Measurements from ENCODE around the gene COL2A1.
"Not testable (repeated sequence)": the region's sequence is repeated elsewhere in the genome, so short reads cannot be mapped to it uniquely, and the experiment has no call there.

Gene COL2A1

GRCh38 chr12:47975816-47976215 is 28.5 kb downstream of the COL2A1 start:
- Mint-ChIP-seq H3K27me3 (ENCODE audit: low read depth) (peaks cover 5% of the 10 kb centered on the region), H3K4me1 (ENCODE audit: low read depth) (no peaks in the 10 kb centered on the region), H3K4me3 (no peak overlapping the region), H3K36me3 (ENCODE audit: low read depth) (peaks cover 2% of the 10 kb centered on the region), H3K27ac (no peak overlapping the region), H3K9me3 (no peaks in the 10 kb centered on the region)
- no peak for DNase-seq (ENCODE audit: low spot score)

DNA sequence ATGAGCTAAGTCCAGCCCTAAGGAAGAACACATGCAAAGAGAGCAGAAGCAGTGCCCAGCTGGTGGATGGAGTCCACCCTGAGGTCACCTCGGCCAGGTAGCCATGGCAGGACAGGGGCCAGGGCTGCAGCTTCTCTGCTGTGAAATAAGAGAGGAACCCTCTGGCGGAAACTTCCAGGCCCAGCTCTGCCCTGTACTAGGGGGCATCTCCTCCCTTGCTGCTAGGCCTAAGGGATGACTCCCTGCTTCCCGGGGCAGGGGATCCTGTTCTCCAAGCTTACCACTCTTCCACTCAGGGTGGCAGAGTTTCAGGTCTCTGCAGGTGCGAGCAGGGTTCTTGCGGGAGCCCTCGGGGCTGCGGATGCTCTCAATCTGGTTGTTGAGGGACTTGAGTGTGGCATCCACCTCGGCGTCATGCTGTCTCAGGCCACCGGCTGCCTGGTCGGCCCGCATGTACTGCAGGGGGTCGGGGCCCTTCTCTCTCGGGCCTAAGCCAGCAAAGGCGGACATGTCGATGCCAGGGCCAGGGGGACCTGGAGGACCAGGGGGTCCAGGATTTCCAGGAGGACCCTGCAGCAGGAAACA is 29.1 kb downstream of the COL2A1 start:
- Mint-ChIP-seq H3K4me3 (no peak overlapping the region), H3K9me3 (no peaks in the 10 kb centered on the region), H3K4me1 (ENCODE audit: low read depth) (no peaks in the 10 kb centered on the region), H3K27me3 (ENCODE audit: low read depth) (peaks cover 5% of the 10 kb centered on the region), H3K27ac (no peak overlapping the region), H3K36me3 (ENCODE audit: low read depth) (peaks cover 2% of the 10 kb centered on the region)
- no peak for DNase-seq (ENCODE audit: low spot score)

- peaks cover 6% of the 10 kb centered on the region for H3K36me3 Mint-ChIP-seq (ENCODE audit: low read depth)
- peaks cover 5% of the 10 kb centered on the region for H3K27me3 Mint-ChIP-seq (ENCODE audit: low read depth)
- H3K4me1 Mint-ChIP-seq (ENCODE audit: low read depth): no peaks in the 10 kb centered on the region
- H3K4me3 Mint-ChIP-seq: no peak overlapping the region
- H3K9me3 Mint-ChIP-seq: no peaks in the 10 kb centered on the region
- H3K27ac Mint-ChIP-seq: no peak overlapping the region
- no peak for DNase-seq (ENCODE audit: low spot score)
These were observed 30.4 kb downstream of the COL2A1 start for GRCh38 chr12:47973870-47974269.

DNA sequence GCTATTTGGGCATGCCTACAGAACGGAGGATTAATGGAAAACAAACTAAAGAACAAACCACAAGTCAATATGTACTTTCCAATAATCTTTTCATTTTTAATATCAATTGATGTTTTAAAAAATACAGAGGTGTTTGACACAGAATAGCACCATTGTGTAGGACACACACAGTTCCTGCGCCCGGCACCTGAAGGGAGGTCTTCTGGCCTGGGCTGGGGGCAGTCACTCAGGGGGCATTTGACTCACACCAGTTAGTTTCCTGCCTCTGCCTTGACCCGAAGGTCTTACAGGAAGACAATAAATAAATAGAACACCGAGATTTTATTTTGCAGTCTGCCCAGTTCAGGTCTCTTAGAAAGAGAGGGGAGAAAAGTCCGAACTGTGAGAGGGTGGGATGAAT is 31.4 kb downstream of the COL2A1 start:
- H3K4me1 Mint-ChIP-seq (ENCODE audit: low read depth): no peaks in the 10 kb centered on the region

GRCh38 chr12:47970843-47971242 is 33.4 kb downstream of the COL2A1 start:
- no peaks in the 10 kb centered on the region for H3K9me3 Mint-ChIP-seq
- peaks cover 27% of the 10 kb centered on the region for H3K36me3 Mint-ChIP-seq (ENCODE audit: low read depth)
- no peaks in the 10 kb centered on the region for H3K27me3 Mint-ChIP-seq (ENCODE audit: low read depth)
- DNase-seq (ENCODE audit: low spot score): no peak
- no peak overlapping the region for H3K4me3 Mint-ChIP-seq
- H3K4me1 Mint-ChIP-seq (ENCODE audit: low read depth): peaks cover 9% of the 10 kb centered on the region
- no peak overlapping the region for H3K27ac Mint-ChIP-seq

More for the DNA sequence above, 31.4 kb downstream of the COL2A1 start:
- H3K27me3 Mint-ChIP-seq (ENCODE audit: low read depth): peaks cover 5% of the 10 kb centered on the region
- H3K4me3 Mint-ChIP-seq: no peak overlapping the region
- H3K36me3 Mint-ChIP-seq (ENCODE audit: low read depth): peaks cover 10% of the 10 kb centered on the region
- H3K27ac Mint-ChIP-seq: no peak overlapping the region
- no peak for DNase-seq (ENCODE audit: low spot score)
- H3K9me3 Mint-ChIP-seq: no peaks in the 10 kb centered on the region

DNA sequence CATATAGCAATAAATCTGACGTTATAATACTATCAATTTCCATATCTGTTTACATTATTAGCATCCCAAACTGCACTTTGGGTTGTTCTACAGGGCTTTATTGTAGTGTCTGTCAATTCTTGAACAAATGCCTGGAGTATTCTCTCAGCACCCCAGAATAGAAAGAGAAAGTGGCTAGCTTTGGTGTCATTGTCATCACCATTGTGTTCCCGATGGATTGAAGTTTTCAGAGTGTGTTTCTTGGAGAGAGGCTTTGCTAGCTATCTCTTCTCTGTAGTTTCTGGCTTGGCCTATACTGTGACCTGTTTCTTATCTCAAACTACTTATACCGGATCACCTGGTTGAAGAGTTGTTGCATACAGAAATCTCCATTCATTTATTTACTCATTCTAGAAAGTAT is 34.4 kb downstream of the COL2A1 start:
- Mint-ChIP-seq H3K27ac (no peak overlapping the region), H3K27me3 (ENCODE audit: low read depth) (no peaks in the 10 kb centered on the region), H3K4me1 (ENCODE audit: low read depth) (peaks cover 18% of the 10 kb centered on the region), H3K36me3 (ENCODE audit: low read depth) (peaks cover 35% of the 10 kb centered on the region), H3K4me3 (no peak overlapping the region), H3K9me3 (no peaks in the 10 kb centered on the region)
- DNase-seq (ENCODE audit: low spot score): no peak

- peaks cover 31% of the 10 kb centered on the region for H3K4me1 Mint-ChIP-seq (ENCODE audit: low read depth)
- H3K27me3 Mint-ChIP-seq (ENCODE audit: low read depth): peaks cover 7% of the 10 kb centered on the region
- H3K4me3 Mint-ChIP-seq: no peak overlapping the region
- peaks cover 48% of the 10 kb centered on the region for H3K36me3 Mint-ChIP-seq (ENCODE audit: low read depth)
- DNase-seq (ENCODE audit: low spot score): no peak
- no peaks in the 10 kb centered on the region for H3K9me3 Mint-ChIP-seq
- H3K27ac Mint-ChIP-seq: no peak overlapping the region
These were observed 36.6 kb downstream of the COL2A1 start for GRCh38 chr12:47967461-47968321.

- Mint-ChIP-seq H3K36me3 (ENCODE audit: low read depth) (peaks cover 45% of the 10 kb centered on the region), H3K27ac (no peak overlapping the region)
- no peak for DNase-seq (ENCODE audit: low spot score)
These were observed 38.7 kb downstream of the COL2A1 start for GRCh38 chr12:47965581-47965980.

GRCh38 chr12:47964106-47964728 is 40.1 kb downstream of the COL2A1 start:
- Mint-ChIP-seq H3K4me3 (peak overlapping the region; percentile 99), H3K27ac (peak overlapping the region; percentile 17), H3K27me3 (ENCODE audit: low read depth) (peaks cover 31% of the 10 kb centered on the region), H3K4me1 (ENCODE audit: low read depth) (peaks cover 32% of the 10 kb centered on the region), H3K9me3 (no peaks in the 10 kb centered on the region), H3K36me3 (ENCODE audit: low read depth) (peaks cover 45% of the 10 kb centered on the region)
- peak; percentile 7 for DNase-seq (ENCODE audit: low spot score)

More at GRCh38 chr12:47965581-47965980, 38.7 kb downstream of the COL2A1 start:
- peaks cover 20% of the 10 kb centered on the region for H3K27me3 Mint-ChIP-seq (ENCODE audit: low read depth)
- peak overlapping the region; percentile 99 for H3K4me3 Mint-ChIP-seq
- peaks cover 31% of the 10 kb centered on the region for H3K4me1 Mint-ChIP-seq (ENCODE audit: low read depth)
- no peaks in the 10 kb centered on the region for H3K9me3 Mint-ChIP-seq

DNA sequence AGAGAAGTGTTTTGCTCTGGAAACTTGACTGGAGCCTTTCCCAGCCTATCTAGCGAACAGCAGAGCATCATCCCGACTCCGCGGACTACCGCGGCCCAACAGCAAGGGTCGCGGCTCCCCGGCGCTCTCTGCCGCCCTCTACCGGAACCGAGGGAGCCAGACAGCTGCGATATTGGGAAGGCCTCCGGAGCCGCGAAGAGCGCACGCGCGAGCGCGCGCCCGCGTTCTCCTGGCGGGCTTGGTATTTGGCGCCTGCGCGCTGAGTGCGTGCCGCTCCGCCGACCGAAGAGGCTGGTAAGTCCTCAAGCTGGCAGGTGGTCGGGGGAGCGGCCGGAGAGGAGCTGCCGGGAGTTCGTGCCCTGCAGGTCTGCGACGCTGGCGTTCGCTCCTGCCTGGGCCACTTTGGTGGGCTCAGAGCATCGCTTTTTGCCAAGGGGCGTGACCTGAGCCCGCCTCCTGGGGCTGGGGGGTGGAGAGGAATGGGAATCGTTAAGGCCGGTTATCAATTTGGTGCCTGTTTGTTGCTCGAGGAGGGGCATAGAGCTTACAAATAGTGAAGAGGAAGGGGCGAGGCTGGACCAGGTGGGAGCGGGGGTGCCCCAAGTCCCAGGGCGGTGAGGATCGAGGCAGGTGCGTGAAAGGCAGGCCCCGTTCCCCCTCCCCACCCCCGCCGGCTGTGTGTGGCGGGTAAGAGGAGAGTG is 40.8 kb downstream of the COL2A1 start, which contains the start of gene TMEM106C:
TMEM106C (plus strand) TSS at position 257 of the 701 bp plus-strand sequence. CDS start 641 bp downstream, outside the sequence.
- peak within 1 kb of the TSS; percentile 99 for H3K4me3 Mint-ChIP-seq
- peaks cover under 1% of the 10 kb centered on the region for H3K9me3 Mint-ChIP-seq
- H3K27ac Mint-ChIP-seq: peak within 1 kb of the TSS; percentile 82

DNA sequence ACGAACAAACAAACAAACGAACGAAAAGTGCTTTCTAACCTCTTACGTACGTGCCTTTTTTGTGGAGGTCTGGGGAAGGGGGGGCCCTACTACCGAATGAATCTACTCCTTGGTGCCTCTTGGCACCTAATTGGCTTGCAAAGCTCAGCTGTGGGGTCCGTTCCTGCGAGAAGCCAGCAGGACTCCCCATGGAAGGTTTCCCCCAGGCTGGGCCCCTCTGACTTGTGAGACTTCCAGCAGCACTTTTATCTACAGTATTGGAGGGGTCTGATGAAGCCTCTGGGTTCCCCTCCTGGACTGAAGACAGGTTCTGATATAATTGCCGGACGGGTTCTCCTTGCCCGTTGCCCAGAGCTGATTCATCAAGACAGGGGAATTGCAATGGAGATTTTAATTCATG is 42.1 kb downstream of the COL2A1 start:
- Mint-ChIP-seq H3K27ac (no peak overlapping the region), H3K36me3 (ENCODE audit: low read depth) (peaks cover 33% of the 10 kb centered on the region), H3K27me3 (ENCODE audit: low read depth) (peaks cover 31% of the 10 kb centered on the region), H3K9me3 (peaks cover 3% of the 10 kb centered on the region), H3K4me3 (no peak overlapping the region), H3K4me1 (ENCODE audit: low read depth) (peaks cover 32% of the 10 kb centered on the region)
- no peak for DNase-seq (ENCODE audit: low spot score)

More for the DNA sequence above, 40.8 kb downstream of the COL2A1 start, which contains the start of gene TMEM106C:
- Mint-ChIP-seq H3K27me3 (ENCODE audit: low read depth) (peaks cover 31% of the 10 kb centered on the region), H3K36me3 (ENCODE audit: low read depth) (peaks cover 39% of the 10 kb centered on the region), H3K4me1 (ENCODE audit: low read depth) (peaks cover 32% of the 10 kb centered on the region)
- peak; percentile 92 for DNase-seq (ENCODE audit: low spot score)

DNA sequence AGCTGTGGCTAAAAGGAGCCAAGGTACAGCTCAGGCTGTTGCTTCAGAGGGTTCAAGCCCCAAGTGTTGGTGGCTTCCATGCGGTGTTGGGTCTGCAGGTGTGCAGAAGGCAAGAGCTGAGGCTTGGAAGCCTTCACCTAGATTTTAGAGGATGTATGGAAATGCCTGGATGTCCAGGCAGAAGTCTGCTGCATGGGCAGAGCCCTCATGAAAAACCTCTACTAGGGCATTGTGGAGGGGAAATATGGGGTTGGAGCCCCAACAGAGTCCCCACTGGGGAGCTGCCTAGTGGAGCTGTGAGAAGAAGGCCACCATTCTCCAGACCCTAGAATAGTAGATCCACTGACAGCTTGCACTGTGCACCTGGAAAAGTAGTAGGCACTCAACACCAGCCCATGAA is 46.6 kb downstream of the COL2A1 start:
- H3K36me3 Mint-ChIP-seq (ENCODE audit: low read depth); H3K9me3 Mint-ChIP-seq; H3K4me3 Mint-ChIP-seq; H3K27ac Mint-ChIP-seq; DNase-seq (ENCODE audit: low spot score): not testable (repeated sequence)
- peaks cover 33% of the 10 kb centered on the region for H3K27me3 Mint-ChIP-seq (ENCODE audit: low read depth)
- H3K4me1 Mint-ChIP-seq (ENCODE audit: low read depth): peaks cover 11% of the 10 kb centered on the region

DNA sequence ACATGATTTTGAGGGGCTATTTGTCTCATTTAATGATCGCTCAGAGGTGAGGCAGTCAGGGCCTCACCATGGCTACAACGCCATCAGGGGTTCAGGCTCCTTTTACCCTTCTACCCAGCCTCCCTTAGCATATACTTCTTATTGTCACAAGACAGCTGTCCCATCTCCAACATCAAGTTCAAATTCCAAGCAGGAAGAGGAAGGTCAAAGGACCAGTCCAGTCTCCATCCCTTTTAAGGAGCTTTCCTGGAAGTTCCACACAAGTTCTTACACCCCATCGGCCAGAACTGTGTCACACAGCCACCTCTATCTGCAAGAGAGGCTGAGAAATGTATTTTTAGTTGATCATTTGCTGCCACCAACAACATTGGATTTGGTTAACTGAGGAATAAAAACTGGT is 49.2 kb downstream of the COL2A1 start:
- Mint-ChIP-seq H3K4me1 (ENCODE audit: low read depth) (peaks cover 11% of the 10 kb centered on the region), H3K27ac (no peak overlapping the region), H3K4me3 (no peak overlapping the region), H3K27me3 (ENCODE audit: low read depth) (peaks cover 15% of the 10 kb centered on the region), H3K9me3 (peaks cover 6% of the 10 kb centered on the region), H3K36me3 (ENCODE audit: low read depth) (no peaks in the 10 kb centered on the region)
- no peak for DNase-seq (ENCODE audit: low spot score)

Data from T-helper 2 cell treated with Interferon-gamma antibody and Interleukin-4, amounts not matched to agents 5 μg/mL and 100 μg/mL, for 36 hours (primary cell).